Endodermal cell (in vitro differentiated cells): ENCODE measurements around the gene NUBPL. TPM values are rescaled to one million over a fixed set of nuclear protein-coding genes. Genes with fewer than 3 reads are reported as not detected.

Source experiments
- DNase-seq: peaks from one replicate; pipeline ENCODE4 v3.0.0-alpha.2; 2017
- H3K27ac ChIP-seq: 2 replicates; pipeline ENCODE4 v1.5.1; 2013; ENCODE audit warnings: mild to moderate bottlenecking, low read depth, low read length, moderate library complexity
- H3K27me3 ChIP-seq: 2 replicates; pipeline ENCODE4 v1.6.1; 2013; ENCODE audit warnings: mild to moderate bottlenecking, low read length, moderate library complexity; ENCODE audit not compliant: insufficient read depth, control insufficient read depth, poor library complexity, severe bottlenecking
- H3K36me3 ChIP-seq: 2 replicates; pipeline ENCODE4 v1.7.0; 2013; ENCODE audit warnings: mild to moderate bottlenecking, low read length, moderate library complexity; ENCODE audit not compliant: control insufficient read depth, insufficient read depth
- H3K4me1 ChIP-seq: one replicate; pipeline ENCODE4 v1.7.0; 2013; ENCODE audit warnings: low read length; ENCODE audit not compliant: control insufficient read depth, insufficient read depth
- H3K4me3 ChIP-seq: 2 replicates; pipeline ENCODE4 v1.5.1; 2013; ENCODE audit warnings: mild to moderate bottlenecking, low read length, moderate library complexity
- H3K9ac ChIP-seq: 2 replicates; pipeline ENCODE4 v1.6.1; 2013; ENCODE audit warnings: mild to moderate bottlenecking, low read length, moderate library complexity; ENCODE audit not compliant: poor library complexity, severe bottlenecking; ENCODE audit errors: extremely low read depth
- H3K9me3 ChIP-seq: 2 replicates; pipeline ENCODE4 v1.6.1; 2013; ENCODE audit warnings: mild to moderate bottlenecking, low read length, moderate library complexity; ENCODE audit not compliant: control insufficient read depth
- H3K27ac Mint-ChIP-seq: 2 replicates; pipeline ENCODE4 v1.8.0; 2020; ENCODE audit warnings: mixed read lengths
- H3K27me3 Mint-ChIP-seq: 2 replicates; pipeline ENCODE4 v1.8.0; 2021; ENCODE audit warnings: mild to moderate bottlenecking, mixed read lengths; ENCODE audit not compliant: insufficient read depth
- H3K36me3 Mint-ChIP-seq: 2 replicates; pipeline ENCODE4 v1.8.0; 2020; ENCODE audit warnings: low read depth, mixed read lengths
- H3K4me1 Mint-ChIP-seq: 2 replicates; pipeline ENCODE4 v1.8.0; 2020; ENCODE audit warnings: mixed read lengths
- H3K4me3 Mint-ChIP-seq: 2 replicates; pipeline ENCODE4 v1.8.0; 2020; ENCODE audit warnings: mild to moderate bottlenecking, moderate library complexity, mixed read lengths
- H3K9me3 Mint-ChIP-seq: 2 replicates; pipeline ENCODE4 v1.8.0; 2020; ENCODE audit warnings: mild to moderate bottlenecking, mixed read lengths
- WGBS, 2 experiments: methylation state at CpG; one replicate each; pipeline versions ENCODE4 v1.1.5 to v1.1.7; 2013; ENCODE audit warnings: missing lambda C conversion rate in 2 of 2, mixed read lengths in 1 of 2; ENCODE audit not compliant: insufficient coverage in 1 of 2, insufficient read length in 1 of 2; 5-methylcytosine and 5-hydroxymethylcytosine counted together
- total RNA-seq, 2 donors: library from RNA; stranded (reverse); fragmentation: NEBNext Ultra II Directional in 1 of 2; extraction: Animal tissue kit (Norgen Biotek cat#: 25700) in 1 of 2; gene quantifications; 2 replicates in 1 of 2; 3 replicates in 1 of 2; pipeline ENCODE4 v1.2.1, GENCODE V29; 2021
- TF ChIP-seq, protein P1 (sequence below): fragments of 200-600 bp; sonication (generic); conservative IDR thresholded peaks from 2 replicates; pipeline ENCODE4 v1.5.0; 2021; ENCODE audit warnings: antibody characterized with exemption, mild to moderate bottlenecking

Gene NUBPL
- total RNA-seq, 2 donors from 2014 or later = 12.2 to 14.0 TPM

DNA sequence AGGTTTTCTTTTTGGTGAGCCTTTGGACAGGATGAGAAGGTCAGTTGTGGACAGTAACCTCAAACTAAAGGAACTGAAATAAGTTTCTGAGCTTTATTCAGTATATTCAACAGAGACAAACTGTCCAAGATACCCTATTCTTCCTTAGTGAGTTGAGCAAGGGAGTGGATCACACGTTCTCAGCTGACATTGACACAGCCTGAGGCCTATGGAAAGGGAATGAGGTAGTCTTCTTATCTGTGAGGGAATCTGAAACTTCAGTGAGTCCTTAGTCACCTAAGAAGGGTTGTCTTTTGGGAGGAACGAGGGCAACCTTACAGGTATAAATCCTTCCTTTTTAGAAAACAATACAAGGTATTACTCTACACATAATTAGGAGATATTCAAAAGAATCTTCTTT is 5.0 kb upstream of the NUBPL start:
- Histone ChIP-seq H3K4me1 (no peaks in the 10 kb centered on the region), H3K27me3 (peaks cover 17% of the 10 kb centered on the region), H3K9ac (no peak overlapping the region), H3K9me3 (no peaks in the 10 kb centered on the region), H3K27ac (no peak overlapping the region), H3K4me3 (no peak overlapping the region), H3K36me3 (no peaks in the 10 kb centered on the region)
- H3K4me1 Mint-ChIP-seq = no peaks in the 10 kb centered on the region
- H3K27me3 Mint-ChIP-seq = peaks cover 2% of the 10 kb centered on the region
- peaks cover 5% of the 10 kb centered on the region for H3K9me3 Mint-ChIP-seq
- no peak overlapping the region for H3K4me3 Mint-ChIP-seq
- H3K27ac Mint-ChIP-seq = no peak overlapping the region
- no peak for DNase-seq
- 67% methylated on average over 1 of the region's 2 CpGs; no CpG with 5 or more reads in 1 of the 2 experiments for WGBS, 2 experiments
- TF ChIP-seq, protein P1, sequence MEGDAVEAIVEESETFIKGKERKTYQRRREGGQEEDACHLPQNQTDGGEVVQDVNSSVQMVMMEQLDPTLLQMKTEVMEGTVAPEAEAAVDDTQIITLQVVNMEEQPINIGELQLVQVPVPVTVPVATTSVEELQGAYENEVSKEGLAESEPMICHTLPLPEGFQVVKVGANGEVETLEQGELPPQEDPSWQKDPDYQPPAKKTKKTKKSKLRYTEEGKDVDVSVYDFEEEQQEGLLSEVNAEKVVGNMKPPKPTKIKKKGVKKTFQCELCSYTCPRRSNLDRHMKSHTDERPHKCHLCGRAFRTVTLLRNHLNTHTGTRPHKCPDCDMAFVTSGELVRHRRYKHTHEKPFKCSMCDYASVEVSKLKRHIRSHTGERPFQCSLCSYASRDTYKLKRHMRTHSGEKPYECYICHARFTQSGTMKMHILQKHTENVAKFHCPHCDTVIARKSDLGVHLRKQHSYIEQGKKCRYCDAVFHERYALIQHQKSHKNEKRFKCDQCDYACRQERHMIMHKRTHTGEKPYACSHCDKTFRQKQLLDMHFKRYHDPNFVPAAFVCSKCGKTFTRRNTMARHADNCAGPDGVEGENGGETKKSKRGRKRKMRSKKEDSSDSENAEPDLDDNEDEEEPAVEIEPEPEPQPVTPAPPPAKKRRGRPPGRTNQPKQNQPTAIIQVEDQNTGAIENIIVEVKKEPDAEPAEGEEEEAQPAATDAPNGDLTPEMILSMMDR = no peak
- no peaks in the 10 kb centered on the region for H3K36me3 Mint-ChIP-seq

GRCh38 chr14:31559939-31560338 is 1.3 kb upstream of the NUBPL start:
- Histone ChIP-seq H3K9ac (no peak overlapping the region), H3K36me3 (no peaks in the 10 kb centered on the region), H3K27ac (no peak overlapping the region), H3K4me1 (no peaks in the 10 kb centered on the region), H3K9me3 (no peaks in the 10 kb centered on the region), H3K4me3 (no peak overlapping the region), H3K27me3 (no peaks in the 10 kb centered on the region)
- WGBS, 2 experiments = 84 to 95% methylated on average over 7 to 21 of the region's 21 CpGs
- H3K4me1 Mint-ChIP-seq = peaks cover 2% of the 10 kb centered on the region
- H3K27me3 Mint-ChIP-seq = peaks cover 2% of the 10 kb centered on the region
- H3K9me3 Mint-ChIP-seq = peaks cover 5% of the 10 kb centered on the region
- no peak overlapping the region for H3K4me3 Mint-ChIP-seq
- no peak for DNase-seq
- TF ChIP-seq, protein P1 = no peak
- H3K27ac Mint-ChIP-seq = no peak overlapping the region
- peaks cover 1% of the 10 kb centered on the region for H3K36me3 Mint-ChIP-seq

DNA sequence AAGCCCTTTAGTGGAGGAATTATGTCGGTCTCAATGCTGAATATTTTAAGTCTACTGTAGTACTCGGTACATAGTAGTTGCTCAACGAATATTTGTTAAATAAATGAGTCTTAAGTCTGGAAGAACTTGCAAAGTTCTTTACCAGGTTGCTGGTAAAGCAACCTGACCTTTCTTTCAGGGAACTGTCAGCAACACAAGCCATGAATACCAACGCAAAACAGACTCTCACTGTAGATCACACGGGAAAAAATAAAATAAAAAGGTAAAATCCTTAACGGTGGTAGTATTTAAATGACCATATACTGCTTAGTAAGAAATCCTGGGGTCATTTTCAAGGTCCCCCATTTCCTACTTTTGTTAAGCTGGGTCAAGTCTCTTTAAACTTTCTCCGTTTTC is 447 bp upstream of the NUBPL start:
- TF ChIP-seq, protein P1 = no peak
- 62 to 65% methylated on average over 3 to 7 of the region's 7 CpGs for WGBS, 2 experiments
- Histone ChIP-seq H3K27ac (peak overlapping the region; percentile 22), H3K4me1 (no peaks in the 10 kb centered on the region), H3K9ac (peak overlapping the region; percentile 95), H3K36me3 (no peaks in the 10 kb centered on the region), H3K9me3 (no peaks in the 10 kb centered on the region), H3K27me3 (no peaks in the 10 kb centered on the region), H3K4me3 (peak overlapping the region; percentile 93)
- Mint-ChIP-seq H3K27me3 (peaks cover 2% of the 10 kb centered on the region), H3K9me3 (peaks cover 5% of the 10 kb centered on the region), H3K27ac (peak overlapping the region; percentile 98), H3K36me3 (peaks cover 1% of the 10 kb centered on the region), H3K4me3 (peak overlapping the region; percentile 88), H3K4me1 (peaks cover 2% of the 10 kb centered on the region)
- DNase-seq = no peak
